H1 (cell line): ENCODE results near the gene NT5DC1. TPM values are rescaled to one million over a fixed set of nuclear protein-coding genes. Genes with fewer than 3 reads are reported as not detected.

Experiments
- CTCF ChIA-PET: fragments of 300-600 bp; sonication (Branson Sonifier 250); formaldehyde crosslinking; loops from one replicate; lab custom pipeline; 2021; ENCODE audit not compliant: partially characterized antibody; lab: Charles Lee
- POLR2A ChIA-PET: fragments of 300-600 bp; sonication (Branson Sonifier 250); formaldehyde crosslinking; loops from one replicate; lab custom pipeline; 2021; ENCODE audit warnings: inconsistent platforms; ENCODE audit not compliant: partially characterized antibody; lab: Charles Lee
- DNase-seq, 2 experiments: peaks; one replicate each; pipeline versions ENCODE4 v3.0.0 to v3.0.0-alpha.2; 2010 to 2022; ENCODE audit warnings: low spot score in 2 of 2, low read depth in 1 of 2, mixed read lengths in 1 of 2
- FAIRE-seq: peaks from 2 replicates; lab custom pipeline; 2011; peaks lifted over from hg19 to GRCh38; lab: Jason Lieb, UNC
- H2AFZ ChIP-seq: 2 replicates; pipeline ENCODE4 v1.8.1; 2012; ENCODE audit warnings: low read length, inconsistent platforms
- H2AK5ac ChIP-seq: 2 replicates; pipeline ENCODE4 v1.6.1; 2013; ENCODE audit warnings: low read depth, low read length
- H2BK120ac ChIP-seq: replicated peaks from 2 replicates; pipeline ENCODE3; 2013; ENCODE audit warnings: low read depth, low read length, inconsistent platforms
- H2BK12ac ChIP-seq: 2 replicates; pipeline ENCODE4 v1.6.1; 2013; ENCODE audit warnings: low read depth, low read length
- H2BK15ac ChIP-seq: 2 replicates; pipeline ENCODE4 v1.6.1; 2013; ENCODE audit warnings: low read length
- H2BK20ac ChIP-seq: 2 replicates; pipeline ENCODE4 v1.6.1; 2013; ENCODE audit warnings: low read length
- H2BK5ac ChIP-seq: 2 replicates; pipeline ENCODE4 v1.6.1; 2013; ENCODE audit warnings: low read depth, low read length
- H3K14ac ChIP-seq: 2 replicates; pipeline ENCODE4 v1.6.1; 2013; ENCODE audit warnings: inconsistent platforms; ENCODE audit not compliant: insufficient read length
- H3K18ac ChIP-seq: 2 replicates; pipeline ENCODE4 v1.6.1; 2013; ENCODE audit warnings: low read length; ENCODE audit errors: extremely low read depth
- H3K23ac ChIP-seq: 2 replicates; pipeline ENCODE4 v1.6.1; 2013; ENCODE audit warnings: inconsistent platforms; ENCODE audit not compliant: insufficient read length
- H3K23me2 ChIP-seq: 2 replicates; pipeline ENCODE4 v1.6.1; 2013; ENCODE audit warnings: low read depth, low read length
- H3K27ac ChIP-seq: 2 replicates; pipeline ENCODE4 v1.6.1; 2011; ENCODE audit warnings: low read depth, low read length, inconsistent platforms
- H3K27me3 ChIP-seq, 4 experiments: replicated peaks in 1 of 4; 1 replicate in 1 of 4; 2 replicates in 3 of 4; pipeline versions ENCODE4 v1.6.1 to v1.8.1; 2011 to 2013; ENCODE audit warnings: low read length in 3 of 4, mild to moderate bottlenecking in 3 of 4, inconsistent platforms in 2 of 4, mixed read lengths in 2 of 4, moderate library complexity in 1 of 4; ENCODE audit not compliant: control insufficient read depth in 3 of 4, insufficient read depth in 3 of 4; ENCODE audit errors: extremely low read depth in 1 of 4
- H3K36me3 ChIP-seq, 4 experiments: 2 replicates each; pipeline versions ENCODE4 v1.6.1 to v1.8.1; 2011 to 2013; ENCODE audit warnings: mild to moderate bottlenecking in 4 of 4, low read length in 3 of 4, moderate library complexity in 2 of 4, control low read depth in 1 of 4, inconsistent platforms in 1 of 4; ENCODE audit not compliant: insufficient read depth in 4 of 4, control insufficient read depth in 2 of 4
- H3K4ac ChIP-seq: replicated peaks from 2 replicates; pipeline ENCODE3; 2013; ENCODE audit warnings: low read length, low read depth, mixed read lengths, inconsistent platforms; ENCODE audit not compliant: insufficient read length
- H3K4me1 ChIP-seq, 4 experiments: replicated peaks in 1 of 4; 1 replicate in 1 of 4; 2 replicates in 3 of 4; pipeline versions ENCODE4 v1.6.1 to v1.8.1; 2011 to 2013; ENCODE audit warnings: low read length in 3 of 4, inconsistent platforms in 2 of 4, mixed read lengths in 1 of 4; ENCODE audit not compliant: insufficient read depth in 4 of 4, control insufficient read depth in 3 of 4
- H3K4me2 ChIP-seq, 2 experiments: 2 replicates each; pipeline versions ENCODE4 v1.6.1 to v1.8.1; 2011 to 2013; ENCODE audit warnings: low read depth in 2 of 2, low read length in 2 of 2, control low read depth in 1 of 2, inconsistent platforms in 1 of 2, mild to moderate bottlenecking in 1 of 2; ENCODE audit not compliant: insufficient read depth in 1 of 2
- H3K4me3 ChIP-seq, 4 experiments: fragments of 200-600, 300-600 bp in 1 of 4; sonication (generic), shearing (Covaris generic), sonication (Bioruptor Twin) in 1 of 4; 2 replicates each; pipeline versions ENCODE4 v1.5.1 to v1.8.1; 2011 to 2016; ENCODE audit warnings: low read length in 4 of 4, low read depth in 3 of 4, control low read depth in 2 of 4, inconsistent platforms in 2 of 4, mild to moderate bottlenecking in 2 of 4, mixed read lengths in 1 of 4, moderate library complexity in 1 of 4; ENCODE audit not compliant: insufficient read depth in 2 of 4; ENCODE audit errors: extremely low read depth in 1 of 4
- H3K56ac ChIP-seq: replicated peaks from 2 replicates; pipeline ENCODE3; 2013; ENCODE audit warnings: low read depth, mild to moderate bottlenecking, mixed read lengths, low read length, inconsistent platforms; ENCODE audit not compliant: insufficient read length
- H3K79me1 ChIP-seq: 2 replicates; pipeline ENCODE4 v1.6.1; 2013; ENCODE audit warnings: low read depth, low read length, control low read depth
- H3K79me2 ChIP-seq, 2 experiments: 2 replicates each; pipeline versions ENCODE4 v1.6.1 to v1.8.1; 2012 to 2013; ENCODE audit warnings: low read length in 2 of 2, mild to moderate bottlenecking in 2 of 2, inconsistent platforms in 1 of 2; ENCODE audit not compliant: insufficient read depth in 2 of 2, control insufficient read depth in 1 of 2
- H3K9ac ChIP-seq, 4 experiments: replicated peaks in 1 of 4; 1 replicate in 1 of 4; 2 replicates in 3 of 4; pipeline versions ENCODE4 v1.6.1 to v1.8.1; 2011 to 2013; ENCODE audit warnings: low read depth in 3 of 4, low read length in 3 of 4, control low read depth in 2 of 4, mild to moderate bottlenecking in 2 of 4, moderate library complexity in 2 of 4, inconsistent platforms in 1 of 4; ENCODE audit errors: extremely low read depth in 1 of 4
- H3K9me3 ChIP-seq, 2 experiments: 2 replicates each; pipeline versions ENCODE4 v1.6.1 to v1.8.1; 2012 to 2013; ENCODE audit warnings: mild to moderate bottlenecking in 2 of 2, moderate library complexity in 2 of 2, control low read depth in 1 of 2, inconsistent platforms in 1 of 2, low read depth in 1 of 2, low read length in 1 of 2, mixed read lengths in 1 of 2; ENCODE audit not compliant: insufficient read depth in 2 of 2
- H4K20me1 ChIP-seq, 2 experiments: replicated peaks in 1 of 2; 2 replicates each; pipeline versions ENCODE3 to v1.8.1; 2011 to 2013; ENCODE audit warnings: inconsistent platforms in 2 of 2, low read length in 2 of 2, mild to moderate bottlenecking in 1 of 2; ENCODE audit not compliant: insufficient read depth in 2 of 2, control insufficient read depth in 1 of 2
- H4K5ac ChIP-seq: 2 replicates; pipeline ENCODE4 v1.6.1; 2013; ENCODE audit warnings: low read length, low read depth, mixed read lengths, inconsistent platforms; ENCODE audit not compliant: insufficient read length
- H4K8ac ChIP-seq: 2 replicates; pipeline ENCODE4 v1.8.0; 2013; ENCODE audit warnings: mild to moderate bottlenecking, moderate library complexity, low read length, inconsistent platforms; ENCODE audit not compliant: insufficient read depth; ENCODE audit errors: extremely low read depth
- H4K91ac ChIP-seq: replicated peaks from 2 replicates; pipeline ENCODE3; 2013; ENCODE audit warnings: low read length, mixed read lengths, inconsistent platforms; ENCODE audit not compliant: insufficient read length
- BCL11A ChIP-seq, 2 experiments: IDR thresholded peaks; one replicate each; pipeline ENCODE4 v1.6.1; 2011; ENCODE audit warnings: low read depth in 2 of 2, low read length in 2 of 2, mild to moderate bottlenecking in 2 of 2
- BRCA1 ChIP-seq: IDR thresholded peaks from 2 replicates; pipeline ENCODE4 v1.6.1; 2012; ENCODE audit warnings: low read depth, low read length, improper control_type of control experiment
- EZH2 ChIP-seq: fragments of 200-600 bp; sonication (generic); IDR thresholded peaks from 2 replicates; pipeline ENCODE4 v1.7.1; 2012; ENCODE audit warnings: low read depth, mild to moderate bottlenecking, moderate library complexity, low read length, inconsistent platforms; ENCODE audit not compliant: severe bottlenecking
- HDAC6 ChIP-seq: IDR thresholded peaks from one replicate; pipeline ENCODE4 v1.7.1; 2012; ENCODE audit warnings: low read depth, mild to moderate bottlenecking, inconsistent platforms, low read length, moderate library complexity
- JUND ChIP-seq: IDR thresholded peaks from 2 replicates; pipeline ENCODE4 v1.6.1; 2011; ENCODE audit warnings: mild to moderate bottlenecking, improper control_type of control experiment, low read length
- KDM5A ChIP-seq: fragments of 200-600 bp; IDR thresholded peaks from 2 replicates; pipeline ENCODE4 v1.7.1; 2012; ENCODE audit warnings: mild to moderate bottlenecking, low read length, inconsistent platforms, mixed read lengths
- RAD21 ChIP-seq, 2 experiments: IDR thresholded peaks in 1 of 2; conservative IDR thresholded peaks in 1 of 2; 2 replicates each; pipeline ENCODE4 v1.6.1; 2011; ENCODE audit warnings: low read depth in 2 of 2, low read length in 2 of 2, improper control_type of control experiment in 1 of 2, inconsistent platforms in 1 of 2, mild to moderate bottlenecking in 1 of 2, moderate library complexity in 1 of 2
- RBBP5 ChIP-seq: IDR thresholded peaks from 2 replicates; pipeline ENCODE4 v1.7.1; 2012; ENCODE audit warnings: low read depth, mild to moderate bottlenecking, inconsistent platforms, low read length, moderate library complexity, borderline replicate concordance
- SAP30 ChIP-seq: fragments of 300-600 bp; sonication (generic); IDR thresholded peaks from 2 replicates; pipeline ENCODE4 v1.7.1; 2012; ENCODE audit warnings: low read length, moderate library complexity, mild to moderate bottlenecking, inconsistent platforms; ENCODE audit not compliant: insufficient read depth, insufficient replicate concordance
- TEAD4 ChIP-seq: IDR thresholded peaks from 2 replicates; pipeline ENCODE4 v1.6.1; 2012; ENCODE audit warnings: low read depth, low read length, inconsistent platforms, mixed read lengths
- YY1 ChIP-seq: IDR thresholded peaks from 2 replicates; pipeline ENCODE4 v1.6.1; 2011; ENCODE audit warnings: low read depth, mild to moderate bottlenecking, low read length
- WGBS, 2 experiments: shearing (Covaris generic) in 1 of 2; methylation state at CpG; one replicate each; pipeline versions ENCODE4 v1.1.6 to v1.1.7; 2013 to 2015; ENCODE audit warnings: low lambda C conversion rate in 2 of 2, mixed read lengths in 2 of 2, inconsistent platforms in 1 of 2, low coverage in 1 of 2, missing lambda C conversion rate in 1 of 2; ENCODE audit not compliant: insufficient replicate concordance in 2 of 2, insufficient coverage in 1 of 2, insufficient read length in 1 of 2; ENCODE audit errors: extremely low coverage in 1 of 2, missing lambda C conversion rate in 1 of 2; 5-methylcytosine and 5-hydroxymethylcytosine counted together
- polyA plus RNA-seq, 7 experiments: library from polyadenylated mRNA; depleted of rRNA in 3 of 7; stranded (reverse) in 5 of 7; unstranded in 2 of 7; fragments of >200 nt in 5 of 7; fragments of 200-250 nt in 2 of 7; gene quantifications; 1 replicate in 5 of 7; 2 replicates in 1 of 7; 4 replicates in 1 of 7; pipeline versions ENCODE4 v1.2.1 to v1.2.3, GENCODE V29; 2011 to 2013; ENCODE audit warnings: missing spikeins in 2 of 7, mixed read lengths in 2 of 7
- total RNA-seq: library from RNA; stranded (reverse); fragmentation: NEBNext Ultra II Directional; extraction: Animal tissue kit (Norgen Biotek cat#: 25700); gene quantifications from 2 replicates; pipeline ENCODE4 v1.2.1, GENCODE V29; 2021
- TF ChIP-seq, protein P1 (sequence below), 3 experiments: IDR thresholded peaks; 1 replicate in 2 of 3; 2 replicates in 1 of 3; pipeline versions ENCODE4 v1.5.1 to v1.6.1; 2011; ENCODE audit warnings: low read length in 3 of 3, mild to moderate bottlenecking in 3 of 3, inconsistent platforms in 2 of 3, low read depth in 1 of 3, moderate library complexity in 1 of 3; ENCODE audit not compliant: insufficient read depth in 1 of 3; ENCODE audit errors: control extremely low read depth in 1 of 3

The NT5DC1 gene
- total and polyA plus RNA-seq, 2 of the 8 experiments (the other 6 are each of a cell fraction or from before 2014, with no cell fraction given) = 25.3 to 72.7 TPM

DNA sequence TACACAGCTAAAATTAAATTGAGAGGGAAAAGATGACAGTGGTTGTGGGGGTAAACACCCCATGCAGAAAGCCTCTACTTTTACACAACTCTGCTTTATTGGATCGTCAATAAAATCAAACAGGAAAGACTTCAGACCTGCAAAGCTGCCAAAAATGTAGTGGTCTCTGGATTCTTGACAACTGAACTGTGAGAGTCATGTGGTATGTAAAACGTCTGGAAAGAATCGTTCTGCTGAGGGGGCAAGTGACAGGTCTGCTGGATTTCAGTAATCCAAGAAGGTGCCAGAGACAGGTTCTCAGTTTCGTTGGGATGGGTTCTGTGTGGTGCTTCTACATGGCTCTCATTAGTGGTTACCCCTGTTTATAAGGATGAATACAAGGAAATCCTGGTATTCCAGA, 89.9 kb downstream of the NT5DC1 start:
- no peak overlapping the region for H3K4me2 ChIP-seq
- H3K79me1 ChIP-seq = no peaks in the 10 kb centered on the region
- H3K4me3 ChIP-seq = no peak overlapping the region
- H3K9me3 ChIP-seq = no peaks in the 10 kb centered on the region
- no peak overlapping the region for H3K27ac ChIP-seq
- peaks cover 0 to 3% (median 0%) of the 10 kb centered on the region in 4 experiments; a peak in 1 of 7 replicates for H3K4me1 ChIP-seq
- H3K56ac ChIP-seq = no peak overlapping the region
- no peak overlapping the region for H4K8ac ChIP-seq
- no peak overlapping the region for H3K4ac ChIP-seq
- H2BK15ac ChIP-seq = no peak overlapping the region
- no peaks in the 10 kb centered on the region for H3K23me2 ChIP-seq
- POLR2A ChIA-PET = no interaction called here
- FAIRE-seq = no peak
- DNase-seq = no peak
- H3K14ac ChIP-seq = no peak overlapping the region
- H2BK12ac ChIP-seq = no peak overlapping the region
- no peak overlapping the region for H2BK120ac ChIP-seq
- H3K36me3 ChIP-seq = no peaks in the 10 kb centered on the region
- CTCF ChIA-PET = no interaction called here
- no peak overlapping the region for H3K18ac ChIP-seq
- H2AFZ ChIP-seq = no peak overlapping the region
- no peaks in the 10 kb centered on the region for H3K79me2 ChIP-seq
- peaks cover 0 to 1% of the 10 kb centered on the region in 2 experiments for H4K20me1 ChIP-seq
- no peak overlapping the region for H2BK5ac ChIP-seq
- no peaks in the 10 kb centered on the region for H3K27me3 ChIP-seq
- 93% methylated on average over 4 of the region's 4 CpGs; no CpG with 5 or more reads in 1 of the 2 experiments for WGBS, 2 experiments
- H4K91ac ChIP-seq = no peak overlapping the region
- no peak overlapping the region for H2AK5ac ChIP-seq
- H2BK20ac ChIP-seq = no peak overlapping the region
- H4K5ac ChIP-seq = no peak overlapping the region
- H3K9ac ChIP-seq = no peak overlapping the region
- H3K23ac ChIP-seq = no peak overlapping the region
- TF ChIP-seq TEAD4 (no peak), JUND (no peak), RBBP5 (no peak), BRCA1 (no peak), RAD21 (IDR thresholded peaks at IDR 0.05 in 1 of 2, conservative IDR thresholded peaks at IDR 0.05 in 1 of 2; ENCODE audit: low read depth in 2 of 2, low read length in 2 of 2) (no peak), HDAC6 (no peak), SAP30 (no peak), EZH2 (no peak), YY1 (no peak), KDM5A (no peak), BCL11A (IDR thresholded peaks at IDR 0.05; ENCODE audit: low read depth in 2 of 2, low read length in 2 of 2) (no peak)
- TF ChIP-seq, protein P1, sequence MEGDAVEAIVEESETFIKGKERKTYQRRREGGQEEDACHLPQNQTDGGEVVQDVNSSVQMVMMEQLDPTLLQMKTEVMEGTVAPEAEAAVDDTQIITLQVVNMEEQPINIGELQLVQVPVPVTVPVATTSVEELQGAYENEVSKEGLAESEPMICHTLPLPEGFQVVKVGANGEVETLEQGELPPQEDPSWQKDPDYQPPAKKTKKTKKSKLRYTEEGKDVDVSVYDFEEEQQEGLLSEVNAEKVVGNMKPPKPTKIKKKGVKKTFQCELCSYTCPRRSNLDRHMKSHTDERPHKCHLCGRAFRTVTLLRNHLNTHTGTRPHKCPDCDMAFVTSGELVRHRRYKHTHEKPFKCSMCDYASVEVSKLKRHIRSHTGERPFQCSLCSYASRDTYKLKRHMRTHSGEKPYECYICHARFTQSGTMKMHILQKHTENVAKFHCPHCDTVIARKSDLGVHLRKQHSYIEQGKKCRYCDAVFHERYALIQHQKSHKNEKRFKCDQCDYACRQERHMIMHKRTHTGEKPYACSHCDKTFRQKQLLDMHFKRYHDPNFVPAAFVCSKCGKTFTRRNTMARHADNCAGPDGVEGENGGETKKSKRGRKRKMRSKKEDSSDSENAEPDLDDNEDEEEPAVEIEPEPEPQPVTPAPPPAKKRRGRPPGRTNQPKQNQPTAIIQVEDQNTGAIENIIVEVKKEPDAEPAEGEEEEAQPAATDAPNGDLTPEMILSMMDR (IDR thresholded peaks at IDR 0.05; ENCODE audit: control extremely low read depth in 1 of 3, insufficient read depth in 1 of 3, low read depth in 1 of 3, low read length in 3 of 3) = no peak
